ENCODE results near the gene KBTBD6. TPM values are rescaled to one million over a fixed set of nuclear protein-coding genes. Genes with fewer than 3 reads are reported as not detected.
"Not testable (repeated sequence)": the region's sequence is repeated elsewhere in the genome, so short reads cannot be mapped to it uniquely, and the experiment has no call there.

Gene KBTBD6
- polyA plus RNA-seq, 1 of the 3 experiments (the other 2 are of a cell fraction): 1.9 TPM

GRCh38 chr13:41098761-41099160, 33.8 kb downstream of the KBTBD6 start:
- CTCF ChIA-PET: interaction anchor here (1.2 kb wide), 1 partner anchor 25 kb away, joined by 3 read pairs; no protein-coding TSS in a partner anchor
- no peaks in the 10 kb centered on the region for H3K9me2 ChIP-seq
- H3F3A ChIP-seq (replicated peaks; ENCODE audit: insufficient read depth): no peaks in the 10 kb centered on the region
- H3K27me3 ChIP-seq (ENCODE audit: insufficient read depth): no peaks in the 10 kb centered on the region
- DNase-seq: no peak
- H4K20me1 ChIP-seq (ENCODE audit: insufficient read depth): no peaks in the 10 kb centered on the region
- no peaks in the 10 kb centered on the region for H3K36me3 ChIP-seq (replicated peaks in 1 of 2; ENCODE audit: control insufficient read depth in 1 of 2, insufficient read depth in 2 of 2, low read length in 1 of 2)
- no peaks in the 10 kb centered on the region for H3K9me3 ChIP-seq
- no peak overlapping the region for H3K4me3 ChIP-seq (ENCODE audit: low read depth in 2 of 2, low read length in 1 of 2)
- H3K4me2 ChIP-seq: no peak overlapping the region
- no peak overlapping the region for H3K27ac ChIP-seq (ENCODE audit: low read depth in 2 of 2, low read length in 1 of 2)
- POLR2A ChIA-PET: no interaction called here
- H2AFZ ChIP-seq (ENCODE audit: low read depth): no peak overlapping the region
- TF ChIP-seq IRF3 (IDR thresholded peaks at IDR 0.05; ENCODE audit: low read depth, low read length) (no peak), ZBTB33 (IDR thresholded peaks at IDR 0.05; ENCODE audit: borderline replicate concordance, low read depth) (no peak), USF2 (IDR thresholded peaks at IDR 0.05; ENCODE audit: borderline replicate concordance, low read depth, low read length) (no peak), TAF1 (IDR thresholded peaks at IDR 0.05; ENCODE audit: borderline replicate concordance, low read depth, low read length) (no peak), NFIC (IDR thresholded peaks at IDR 0.05; ENCODE audit: borderline replicate concordance) (no peak), ELF1 (IDR thresholded peaks at IDR 0.05) (no peak), REST (IDR thresholded peaks at IDR 0.05; ENCODE audit: low read depth, low read length) (no peak), FOSL2 (IDR thresholded peaks at IDR 0.05; ENCODE audit: borderline replicate concordance, low read depth) (no peak), EP300 (IDR thresholded peaks at IDR 0.05; ENCODE audit: borderline replicate concordance in 1 of 2, low read depth in 1 of 2, low read length in 1 of 2) (no peak), RCOR1 (IDR thresholded peaks at IDR 0.05; ENCODE audit: low read length) (no peak), MEF2A (IDR thresholded peaks at IDR 0.05; ENCODE audit: borderline replicate concordance, low read depth) (no peak), TEAD4 (IDR thresholded peaks at IDR 0.05; ENCODE audit: borderline replicate concordance, insufficient read depth) (no peak), TCF12 (IDR thresholded peaks at IDR 0.05) (no peak), POLR2AphosphoS5 (IDR thresholded peaks at IDR 0.05; ENCODE audit: low read depth, low read length) (no peak), JUND (IDR thresholded peaks at IDR 0.05) (no peak), RFX5 (IDR thresholded peaks at IDR 0.05; ENCODE audit: low read length) (no peak)
- WGBS (ENCODE audit: low lambda C conversion rate): 100% methylated on average over 1 of the region's 1 CpG
- H3K4me1 ChIP-seq (ENCODE audit: control insufficient read depth in 1 of 2, insufficient read depth in 2 of 2, low read depth in 1 of 2, low read length in 1 of 2): peaks cover 0 to 5% of the 10 kb centered on the region in 2 experiments; a peak in 1 of 4 replicates
- H3K79me2 ChIP-seq (ENCODE audit: insufficient read depth): no peaks in the 10 kb centered on the region
- no peak overlapping the region for H3K9ac ChIP-seq

- H3K4me1 ChIP-seq (ENCODE audit: control insufficient read depth in 1 of 2, insufficient read depth in 2 of 2, low read depth in 1 of 2, low read length in 1 of 2); DNase-seq; H3K9me2 ChIP-seq; H4K20me1 ChIP-seq (ENCODE audit: insufficient read depth); H3K9ac ChIP-seq; H3K27ac ChIP-seq (ENCODE audit: low read depth in 2 of 2, low read length in 1 of 2); H3K9me3 ChIP-seq; H2AFZ ChIP-seq (ENCODE audit: low read depth); H3K27me3 ChIP-seq (ENCODE audit: insufficient read depth); H3K4me2 ChIP-seq; H3K36me3 ChIP-seq (replicated peaks in 1 of 2; ENCODE audit: control insufficient read depth in 1 of 2, insufficient read depth in 2 of 2, low read length in 1 of 2); CTCF ChIA-PET; H3F3A ChIP-seq (replicated peaks; ENCODE audit: insufficient read depth); H3K79me2 ChIP-seq (ENCODE audit: insufficient read depth); POLR2A ChIA-PET; H3K4me3 ChIP-seq (ENCODE audit: low read depth in 2 of 2, low read length in 1 of 2): not testable (repeated sequence)
- 87% methylated on average over 2 of the region's 2 CpGs for WGBS (ENCODE audit: low lambda C conversion rate)
Measured at GRCh38 chr13:41095681-41096080, 36.9 kb downstream of the KBTBD6 start.
